ENCODE measurements around the gene RNF166.

- TF ChIP-seq CTCF (IDR thresholded peaks at IDR 0.05) (no peak), EP300 (IDR thresholded peaks at IDR 0.05) (no peak), POLR2A (IDR thresholded peaks at IDR 0.05) (no peak)
These were observed 2.5 kb downstream of the RNF166 start for GRCh38 chr16:88703486-88704309.
